GM18861 (cell line): ENCODE results near the gene MANSC1.

Experiments
- ATAC-seq: cut with Tn5 transposase; IDR thresholded peaks from one replicate; pipeline ENCODE4 v1.9.1; 2021; ENCODE audit not compliant: unreplicated experiment

Gene MANSC1

DNA sequence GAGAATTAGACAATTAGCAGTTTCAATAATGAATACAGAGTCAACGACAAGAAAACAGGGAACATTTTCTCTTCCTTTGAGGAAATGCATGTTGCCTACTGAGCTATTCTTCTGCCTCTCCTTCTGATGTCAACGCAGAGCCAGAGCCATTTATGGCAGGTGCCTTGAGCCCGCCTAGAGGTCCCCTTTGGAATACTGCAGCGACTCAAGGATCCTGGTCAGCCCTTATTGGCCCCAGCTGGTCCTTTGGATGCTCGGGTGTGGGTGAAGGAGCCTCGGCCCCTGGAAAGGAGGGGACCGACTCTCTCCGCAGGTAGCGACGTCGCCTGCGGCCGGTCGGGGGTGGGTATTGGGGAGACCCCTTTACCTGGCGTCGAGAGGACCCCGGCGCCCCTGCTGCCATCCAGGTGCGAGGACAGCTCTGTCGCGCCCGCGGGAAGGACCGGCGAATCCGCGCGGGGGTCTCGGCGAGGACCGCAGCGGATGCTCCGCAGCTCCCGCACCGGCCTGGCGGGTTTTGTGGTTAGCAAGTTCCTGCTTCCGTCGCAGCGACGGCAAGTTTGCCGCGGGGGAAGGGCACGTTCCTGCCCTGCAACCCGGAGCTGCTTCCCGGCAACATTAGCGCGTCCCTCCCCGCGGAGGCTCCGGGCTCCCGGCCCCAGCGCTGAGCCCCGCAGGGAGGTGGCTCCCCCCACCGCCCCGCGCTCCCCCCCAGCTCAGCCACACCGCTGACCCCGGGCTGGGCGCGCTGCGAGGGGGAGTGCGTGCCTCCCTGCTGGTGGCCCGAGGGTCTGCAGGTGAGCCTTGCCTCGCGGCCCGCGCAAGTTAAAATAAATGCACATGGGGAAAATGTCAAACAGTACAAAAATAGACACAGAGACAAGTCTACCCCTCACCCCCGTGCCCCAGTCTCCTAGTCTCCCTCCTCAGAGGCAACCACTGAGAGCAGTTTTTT, at the start of gene MANSC1:
MANSC1 (minus strand) TSS at position 532 of the 955 bp plus-strand sequence. CDS start 6,928 bp downstream, outside the sequence.
- no peak for ATAC-seq

DNA sequence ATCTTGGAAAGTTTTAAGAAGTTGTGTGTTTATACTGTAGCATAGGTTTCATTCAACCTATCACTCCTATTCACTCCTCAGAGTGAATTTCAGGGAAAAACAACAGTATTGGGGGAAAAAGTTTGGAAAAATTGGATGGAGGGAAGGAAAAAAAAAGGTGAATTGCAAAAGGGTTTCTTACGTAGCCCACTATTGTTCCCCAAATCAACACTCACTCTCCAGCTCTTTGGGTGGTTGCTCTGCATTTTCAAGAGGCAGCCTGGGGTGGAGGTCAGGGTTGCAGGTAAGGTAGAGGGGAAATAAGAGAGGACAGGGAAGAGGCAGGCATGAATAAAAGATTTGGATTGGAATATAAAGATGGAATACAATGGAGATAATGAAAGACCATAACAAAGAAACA, 49.1 kb upstream of the MANSC1 start:
- ATAC-seq = no peak

DNA sequence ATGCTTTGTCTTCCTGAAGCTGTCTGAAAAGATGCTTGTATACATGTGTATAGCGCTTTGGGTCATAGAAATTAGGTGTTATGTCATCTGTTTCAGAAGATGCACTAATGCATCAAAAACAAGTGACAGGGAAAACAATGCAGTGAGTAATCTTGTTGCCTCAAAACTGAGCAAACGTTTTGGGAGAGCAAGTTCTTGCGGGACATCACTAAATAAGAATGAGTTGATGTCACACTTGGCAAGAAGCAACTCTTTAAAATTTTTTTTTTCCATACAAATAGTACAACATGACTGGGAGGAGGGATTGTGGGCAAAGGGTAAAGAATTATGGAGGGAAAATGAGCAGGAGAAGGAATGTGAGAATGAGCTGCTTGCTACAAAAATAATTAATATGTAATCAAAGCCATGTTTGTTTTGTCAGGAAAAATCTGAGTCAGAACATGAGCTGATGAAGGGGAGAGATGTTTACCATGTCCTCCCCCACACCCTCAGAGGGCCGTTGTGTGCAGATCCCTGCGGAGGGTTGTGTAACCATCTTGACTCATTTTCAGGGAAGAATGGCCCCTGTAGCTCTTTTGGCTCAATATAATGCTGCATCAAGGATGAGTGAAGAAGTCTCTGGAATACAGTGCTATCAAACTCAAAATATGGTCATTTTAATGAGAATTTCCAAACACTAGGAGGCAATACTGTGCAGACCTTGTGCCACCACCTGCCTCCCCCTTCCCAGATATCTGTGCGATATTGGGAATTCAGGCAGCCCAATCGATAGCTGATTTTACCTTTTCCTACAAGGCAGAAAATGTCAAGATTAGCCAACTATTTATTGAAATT, 48.2 kb upstream of the MANSC1 start:
- ATAC-seq = no peak

DNA sequence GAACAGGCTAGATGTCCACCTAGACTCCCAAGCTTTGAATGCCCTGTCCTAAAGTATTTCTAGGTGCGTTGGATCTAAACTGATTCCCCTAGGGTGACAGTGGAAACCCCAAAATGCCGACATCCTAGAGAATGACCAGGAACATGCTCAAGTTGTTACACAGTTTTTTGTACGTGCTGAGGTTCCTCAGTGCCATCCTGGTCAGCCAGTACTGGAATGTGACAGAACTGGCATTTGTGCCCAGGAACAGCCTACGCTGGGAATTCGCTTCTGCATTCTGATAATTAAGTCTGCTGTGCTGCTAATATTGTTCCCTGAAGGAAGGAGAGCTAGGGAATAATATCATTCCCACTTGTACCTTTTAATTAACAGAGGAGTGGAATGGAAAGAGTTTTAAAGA, 47.1 kb upstream of the MANSC1 start:
- ATAC-seq = no peak

DNA sequence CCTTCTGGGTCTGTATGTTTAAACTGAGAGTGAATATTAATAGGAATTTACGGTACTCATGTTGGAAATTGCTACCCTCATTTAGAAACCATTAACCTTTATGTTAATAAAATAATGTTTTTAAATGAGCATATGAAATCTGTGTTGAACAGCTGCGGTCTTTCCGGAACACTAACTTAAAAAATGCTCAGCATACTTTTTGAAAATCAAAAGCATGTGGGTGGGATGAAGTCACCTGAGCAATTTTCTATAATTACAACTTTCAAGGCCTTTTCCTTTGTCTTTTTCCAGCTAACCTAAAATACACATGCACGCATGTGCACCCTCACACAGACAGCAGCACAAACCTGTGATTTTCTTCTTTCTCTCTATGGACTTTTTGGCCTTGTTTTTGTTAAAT, 46.7 kb upstream of the MANSC1 start:
- no peak for ATAC-seq

DNA sequence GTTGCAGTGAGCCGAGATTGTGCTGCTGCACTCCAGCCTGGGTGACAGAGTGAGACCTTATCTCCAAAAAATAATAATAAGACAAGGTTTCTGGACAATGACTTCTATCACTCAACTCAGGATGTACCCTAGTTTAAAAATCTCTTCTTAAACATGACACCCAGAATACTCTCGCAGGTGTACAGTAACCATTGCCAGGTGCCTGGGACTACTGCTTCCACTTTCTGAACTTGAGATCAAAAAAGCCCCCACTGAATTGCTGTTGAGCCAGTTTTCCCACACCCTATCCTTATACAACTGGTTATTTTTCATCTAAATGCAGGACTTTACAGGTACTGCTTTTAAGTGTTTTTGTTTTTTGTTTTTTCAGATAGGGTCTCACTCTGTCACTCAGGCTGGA, 43.1 kb upstream of the MANSC1 start:
- ATAC-seq = no peak

DNA sequence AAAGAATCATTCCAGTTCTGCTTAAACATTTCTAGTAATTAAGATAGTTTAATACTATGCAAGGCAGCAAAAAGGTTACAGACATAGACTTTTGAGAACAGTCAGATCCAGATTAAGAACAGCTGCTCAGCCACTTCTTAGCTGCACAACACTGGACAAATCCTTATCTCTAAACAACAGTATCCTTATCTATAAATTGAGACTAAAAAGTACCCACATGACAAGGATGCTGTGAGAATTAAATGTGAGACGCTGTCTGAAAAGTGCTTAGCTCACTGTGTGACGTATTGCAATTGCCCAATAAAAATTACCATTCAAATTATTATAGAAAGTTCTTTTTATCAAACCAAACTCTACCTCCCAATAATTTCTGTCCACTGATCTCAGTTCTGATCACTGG, 42.4 kb upstream of the MANSC1 start:
- no peak for ATAC-seq

DNA sequence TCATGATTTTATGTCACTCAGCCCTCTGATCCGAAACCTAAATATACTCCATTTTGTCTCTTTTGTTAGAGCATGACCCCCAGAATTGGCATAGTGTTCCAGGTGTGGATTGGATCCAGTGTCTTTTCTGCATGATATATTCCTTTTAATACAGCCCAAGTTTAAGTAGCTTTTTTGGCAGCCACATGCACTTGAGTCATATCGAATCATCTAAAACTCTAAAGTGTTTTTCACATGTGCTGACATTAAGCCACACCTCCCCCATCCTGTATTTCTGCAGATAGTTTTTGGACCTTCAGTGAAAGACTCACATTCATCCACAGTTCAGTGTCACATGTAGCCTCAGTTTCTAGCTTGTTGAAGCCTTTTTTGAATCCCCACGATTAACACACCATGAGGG, 37.5 kb upstream of the MANSC1 start:
- ATAC-seq = no peak

DNA sequence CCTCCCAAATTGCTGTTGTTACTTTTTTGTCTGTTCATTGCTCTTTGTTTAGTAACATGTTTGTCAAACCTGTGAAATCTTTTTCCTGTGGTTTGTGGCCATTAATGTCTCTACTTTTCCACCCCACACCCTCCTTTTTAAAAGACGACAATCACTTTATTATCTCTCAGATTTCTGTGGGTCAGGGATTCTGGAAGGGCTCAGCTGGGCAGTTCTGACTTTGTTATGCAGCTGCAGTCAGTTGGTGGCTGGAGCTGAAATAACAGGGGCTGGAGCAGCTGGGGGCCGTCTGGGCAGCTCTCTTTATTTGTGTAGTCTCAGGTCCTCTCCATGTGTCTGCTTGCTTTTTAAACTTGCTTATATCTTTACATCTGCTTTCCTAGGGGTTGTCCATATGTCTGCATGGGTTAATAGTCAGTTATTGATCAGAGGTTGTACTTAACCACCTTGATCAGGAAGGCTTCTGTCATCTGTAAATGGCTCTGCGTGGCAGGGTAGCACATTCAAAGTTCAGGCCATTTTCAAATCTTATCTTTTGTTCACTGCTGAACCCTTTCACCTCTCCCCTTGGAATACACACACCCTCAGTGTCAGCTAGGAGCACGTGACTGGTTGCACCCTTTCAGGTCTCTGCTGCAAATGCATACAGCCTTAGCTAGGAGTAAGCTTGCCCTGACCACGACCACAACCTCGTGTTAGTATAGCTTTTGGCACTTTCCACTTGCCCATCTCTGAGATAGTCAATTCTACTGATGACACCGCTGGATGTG, 34.7 kb upstream of the MANSC1 start:
- ATAC-seq = no peak

DNA sequence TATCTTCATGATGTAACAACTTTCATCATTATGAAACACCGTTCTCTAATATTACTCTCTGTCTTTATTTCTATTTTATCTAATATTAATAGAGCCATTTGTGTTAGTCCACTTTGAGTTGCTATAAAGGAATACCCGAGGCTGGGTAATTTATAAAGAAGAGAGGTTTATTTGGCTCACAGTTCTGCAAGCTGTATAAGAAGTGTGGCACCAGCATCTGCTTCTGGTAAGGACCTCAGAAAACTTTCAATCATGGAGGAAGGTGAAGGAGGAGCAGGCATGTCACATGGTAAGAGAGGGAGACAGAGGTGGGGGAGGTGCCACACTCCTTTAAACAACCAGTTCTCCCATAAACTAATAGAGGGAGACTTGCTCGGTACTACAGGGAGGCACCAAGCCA, 31.9 kb upstream of the MANSC1 start:
- ATAC-seq = no peak

DNA sequence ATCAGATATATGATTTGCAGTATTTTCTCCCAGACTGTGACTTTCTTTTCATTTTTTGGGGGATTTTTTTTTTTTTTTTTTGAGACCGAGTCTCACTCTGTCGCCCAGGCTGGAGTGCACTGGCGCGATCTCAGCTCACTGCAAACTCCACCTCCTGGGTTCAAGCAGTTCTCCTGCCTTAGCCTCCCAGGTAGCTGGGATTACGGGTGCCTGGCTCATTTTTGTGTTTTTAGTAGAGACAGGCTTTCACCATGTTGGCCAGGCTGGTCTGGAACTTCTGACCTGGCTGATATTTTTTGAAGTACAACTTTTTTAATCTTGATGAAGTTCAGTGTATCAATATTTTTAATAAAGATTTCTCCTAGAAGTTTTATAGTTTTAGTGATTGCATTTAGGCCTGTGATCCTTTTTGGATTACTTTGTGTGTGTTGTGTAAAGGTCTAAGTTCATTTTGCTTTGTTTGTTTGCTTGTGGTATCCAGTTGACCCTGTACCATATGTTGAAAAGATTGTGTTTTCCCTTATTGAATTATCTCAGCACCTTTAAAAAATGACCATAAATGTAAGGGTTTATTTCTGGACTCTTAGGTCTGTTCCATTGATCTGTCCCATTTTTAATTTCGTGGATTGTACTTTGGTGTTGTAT, 31.0 kb upstream of the MANSC1 start:
- ATAC-seq = no peak

DNA sequence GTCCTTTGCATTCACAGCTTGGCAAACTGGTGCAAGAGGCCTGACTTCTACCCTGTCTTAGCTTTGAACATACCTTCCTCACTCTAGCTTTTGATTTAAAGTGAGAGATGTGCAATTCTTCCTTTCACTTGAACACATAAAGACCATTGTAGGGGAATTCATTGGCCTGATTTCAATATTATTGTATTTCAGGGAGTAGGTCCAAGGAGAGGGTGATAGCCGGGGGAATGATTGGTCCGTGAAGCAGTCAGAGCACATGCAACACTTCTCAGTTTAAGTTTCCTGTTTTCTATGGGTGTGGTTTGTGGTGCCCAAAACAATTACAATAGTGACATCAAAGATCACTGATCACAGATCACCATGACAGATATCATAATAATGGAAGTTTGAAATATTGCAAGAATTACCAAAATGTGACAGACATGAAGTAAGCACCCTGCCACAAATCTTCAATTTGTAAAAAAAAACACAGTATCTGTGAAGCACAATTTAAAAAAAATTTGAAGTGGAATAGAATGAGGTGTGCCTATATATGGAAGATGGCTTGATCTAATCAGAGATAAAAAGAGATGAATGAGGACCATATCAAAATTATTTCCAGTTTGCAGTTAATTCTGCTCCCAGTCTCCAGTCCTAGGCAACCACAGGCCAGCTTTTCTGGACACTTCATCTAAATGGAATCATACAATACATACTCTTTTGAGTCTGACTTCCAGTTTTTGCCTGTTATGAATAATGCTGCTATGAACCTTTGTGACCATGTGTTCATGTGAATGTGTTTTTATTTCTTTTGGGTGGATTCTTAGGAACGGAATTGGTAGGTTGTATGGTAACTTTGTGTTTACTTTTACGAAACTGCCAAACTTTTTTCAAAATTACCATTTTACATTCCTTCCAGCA, 30.0 kb upstream of the MANSC1 start:
- ATAC-seq = no peak

DNA sequence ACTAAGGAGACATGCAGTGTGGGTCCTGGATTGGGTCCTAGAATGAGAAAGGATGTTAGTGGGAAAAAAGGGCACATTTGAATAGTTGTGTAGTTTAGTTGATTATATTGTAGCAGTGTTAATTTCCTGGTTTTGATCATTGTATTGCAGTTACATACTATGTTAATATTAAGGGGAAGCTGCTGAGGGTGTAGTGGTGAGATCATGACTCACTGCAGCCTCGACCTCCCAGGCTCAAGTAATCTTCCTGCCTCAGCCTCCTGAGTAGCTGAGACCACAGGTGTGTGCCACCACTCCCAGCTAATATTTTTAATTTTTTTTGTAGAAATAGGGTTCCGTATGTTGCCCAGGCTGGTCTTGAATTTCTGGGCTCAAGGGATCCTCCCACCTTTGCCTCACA, 28.6 kb upstream of the MANSC1 start:
- ATAC-seq = no peak

DNA sequence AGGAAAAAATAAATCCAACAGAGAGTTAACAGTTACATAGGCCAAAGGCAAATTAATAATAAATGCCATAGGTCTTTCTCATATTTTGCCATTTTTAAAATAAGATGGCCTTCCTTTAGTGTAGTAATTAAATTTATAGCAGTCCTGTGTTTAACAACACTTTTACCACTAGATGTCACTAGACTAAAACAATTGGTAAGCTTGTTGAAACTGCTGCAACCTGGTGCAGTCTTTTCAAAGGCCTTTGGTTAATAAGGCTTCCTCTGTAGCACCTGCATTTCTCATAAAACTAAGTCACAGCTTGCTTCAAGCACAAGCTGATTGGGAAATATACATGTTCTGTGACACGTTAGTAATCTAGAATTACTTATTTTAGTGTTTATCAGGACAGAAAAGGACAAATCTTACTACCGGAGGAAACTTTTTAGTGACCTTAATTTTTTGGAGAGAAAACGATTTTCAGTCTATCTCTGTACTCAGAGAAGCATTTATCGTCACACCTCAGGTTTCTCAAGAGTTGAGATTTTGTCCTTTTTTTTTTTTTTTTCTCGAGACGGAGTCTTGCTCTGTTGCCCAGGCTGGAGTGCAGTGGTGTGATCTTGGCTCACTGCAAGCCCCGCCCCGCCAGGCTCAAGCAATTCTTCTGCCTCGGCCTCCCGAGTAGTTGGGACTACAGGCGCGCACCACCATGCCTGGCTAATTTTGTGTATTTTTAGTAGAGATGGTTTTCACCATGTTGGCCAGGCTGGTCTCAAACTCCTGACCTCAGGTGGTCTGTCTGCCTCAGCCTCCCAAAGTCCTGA, 26.8 kb upstream of the MANSC1 start:
- no peak for ATAC-seq

DNA sequence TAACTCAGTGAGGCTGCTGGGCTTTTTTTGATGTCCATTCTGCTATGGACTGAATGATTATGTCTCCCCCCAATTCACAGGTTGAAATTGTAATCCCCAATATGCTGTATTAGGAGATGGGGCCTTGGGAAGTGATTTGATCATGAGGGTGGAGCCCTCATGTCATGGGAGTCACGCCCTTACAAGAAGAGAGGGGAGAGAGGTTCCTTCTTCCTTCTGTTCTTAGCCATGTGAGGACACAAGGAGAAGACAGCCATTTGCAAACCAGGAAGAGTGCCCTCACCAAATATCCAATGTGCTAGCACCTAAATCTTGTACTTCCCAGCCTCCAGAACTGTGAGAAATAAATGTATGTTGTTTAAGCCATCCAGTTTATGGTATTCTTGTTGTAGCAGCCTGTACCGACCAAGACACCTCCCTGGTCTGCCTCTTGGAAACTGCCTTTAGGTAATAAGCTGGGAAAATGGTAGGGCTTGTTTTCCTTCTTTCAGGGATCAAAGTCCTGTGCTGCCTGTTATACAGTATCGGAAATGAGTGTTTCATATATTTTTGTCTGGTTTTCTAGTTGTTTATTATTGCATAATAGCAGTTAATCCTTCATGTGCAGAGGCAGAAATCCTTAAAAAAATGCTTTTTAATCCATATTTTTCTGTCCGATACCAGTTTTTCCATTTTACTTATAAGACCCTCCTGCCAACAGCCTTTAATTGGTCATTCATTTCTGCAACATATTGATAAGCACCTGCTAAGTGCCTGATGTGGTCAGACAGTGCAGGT, 23.1 kb upstream of the MANSC1 start:
- no peak for ATAC-seq

DNA sequence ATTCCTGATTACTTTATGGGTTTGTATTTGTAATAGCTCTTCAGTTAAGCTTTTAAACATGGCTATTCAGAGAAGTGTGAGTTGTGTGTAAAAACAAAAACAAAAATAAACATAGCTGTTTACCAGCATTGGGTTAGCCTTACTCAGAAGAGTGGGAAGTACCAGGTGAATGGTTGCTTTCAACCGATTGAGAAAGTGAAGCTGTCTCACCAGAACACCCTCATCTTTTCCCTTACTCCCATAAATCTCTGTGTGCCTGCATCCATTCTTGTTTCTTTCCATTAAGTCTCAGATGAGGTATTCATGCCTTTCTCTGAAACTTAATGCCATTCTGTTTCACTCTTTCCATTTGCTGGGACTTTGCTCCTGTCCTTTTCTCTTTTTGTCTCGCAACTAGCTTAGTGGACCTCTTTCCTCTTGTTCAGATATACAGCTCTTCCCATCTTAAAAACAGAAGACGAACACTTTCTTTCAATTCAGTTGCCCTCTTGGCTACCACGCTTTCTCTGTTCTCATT, 17.5 kb upstream of the MANSC1 start:
- no peak for ATAC-seq

DNA sequence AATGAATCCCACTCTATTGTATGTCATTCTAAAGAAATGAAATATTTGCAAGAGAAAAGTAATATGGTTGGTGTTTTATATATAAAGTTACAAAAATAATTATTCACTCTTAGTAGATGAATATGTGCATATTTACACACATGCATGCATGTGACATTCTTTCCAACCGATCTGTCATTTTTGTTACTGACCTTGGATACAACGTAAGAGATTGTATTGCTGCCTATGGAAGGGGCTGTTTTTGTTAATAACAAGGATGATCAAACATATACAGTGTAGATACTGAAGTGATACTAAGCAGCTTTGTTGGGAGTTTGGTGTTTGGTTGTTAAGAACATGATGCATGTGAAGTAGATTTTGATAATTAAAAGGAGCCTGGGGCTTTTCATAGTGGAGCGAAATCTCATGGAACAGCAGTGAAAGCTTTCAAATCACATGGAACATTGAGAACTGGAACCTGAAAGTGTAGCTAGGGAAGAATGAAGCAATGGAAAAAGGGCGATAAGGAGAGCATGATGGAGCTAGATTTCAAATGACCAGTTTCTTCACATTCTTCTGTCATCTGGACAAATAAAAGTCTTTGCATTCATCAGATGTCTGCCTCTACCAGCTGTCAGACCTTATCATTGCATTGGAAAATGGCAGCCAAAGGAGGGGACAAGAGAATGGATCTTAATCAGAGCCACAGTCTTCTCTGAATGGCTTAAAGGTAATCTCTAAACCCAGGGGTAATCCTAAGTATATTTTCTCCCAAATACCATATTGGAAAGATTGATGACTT, 16.8 kb upstream of the MANSC1 start:
- ATAC-seq = no peak
